Left colon (tissue), 2 donors: ENCODE results near the gene TMSB10. TPM values are rescaled to one million over a fixed set of nuclear protein-coding genes. Genes with fewer than 3 reads are reported as not detected.

Experiments used
- ATAC-seq: fragments of 200-7000 bp; cut with Tn5 transposase; one replicate; pipeline ENCODE4 v1.9.1; 2020; ENCODE audit warnings: mild to moderate bottlenecking, moderate library complexity
- DNase-seq, 2 donors: peaks; one replicate each; pipeline ENCODE4 v3.0.0-alpha.2; 2020
- intact Hi-C, 2 donors: fragments of 100-400 bp; cut with DNase I in 1 of 2; cut with micrococcal nuclease in 1 of 2; formaldehyde crosslinking; loops; one replicate each; pipeline versions ENCODE4 v1.11.2 to v1.14.0; 2022; cut with DNase I, micrococcal nuclease
- total RNA-seq, 2 donors: library from RNA; stranded (reverse); fragmentation: NEBNext Ultra II Directional; extraction: Animal tissue kit (Norgen Biotek cat#: 25700); gene quantifications; one replicate each; pipeline ENCODE4 v1.2.1, GENCODE V29; 2021
- donor health status: DM: no; HTN: no; CAD: no.
- donor health status: DM: yes; HTN: yes; CAD: no.

TMSB10 gene
- total RNA-seq, 2 donors from 2014 or later, result 1,780 to 2,331 TPM

DNA sequence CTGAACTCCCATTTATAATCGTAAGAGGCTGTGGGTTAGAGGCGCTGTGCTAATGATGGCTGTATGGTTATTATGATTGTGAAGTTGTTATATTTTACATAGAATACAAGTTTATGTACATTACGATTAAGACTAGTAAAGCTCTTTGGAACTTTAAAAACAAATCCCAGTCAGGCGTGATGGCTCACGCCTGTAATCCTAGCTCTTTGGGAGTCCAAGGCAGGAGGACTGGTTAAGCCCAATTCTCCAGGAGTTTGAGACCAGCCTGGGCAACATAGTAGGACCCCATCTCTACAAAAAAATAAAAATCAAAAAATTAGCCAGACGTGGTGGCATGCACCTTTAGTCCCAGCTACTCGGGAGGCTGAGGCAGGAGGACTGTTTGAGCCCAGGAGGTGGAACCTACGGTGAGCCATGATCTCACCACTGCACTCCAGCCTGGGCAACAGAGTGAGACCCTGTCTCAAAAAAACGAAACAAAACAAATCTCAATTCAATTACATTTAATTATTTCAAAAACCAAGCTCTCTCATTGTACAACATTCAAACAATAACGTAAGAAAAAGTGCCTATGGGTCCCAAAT lies 41.6 kb downstream of the TMSB10 start:
- no peak for ATAC-seq
- DNase-seq, result no peak
- intact Hi-C loops, result no loop called here

DNA sequence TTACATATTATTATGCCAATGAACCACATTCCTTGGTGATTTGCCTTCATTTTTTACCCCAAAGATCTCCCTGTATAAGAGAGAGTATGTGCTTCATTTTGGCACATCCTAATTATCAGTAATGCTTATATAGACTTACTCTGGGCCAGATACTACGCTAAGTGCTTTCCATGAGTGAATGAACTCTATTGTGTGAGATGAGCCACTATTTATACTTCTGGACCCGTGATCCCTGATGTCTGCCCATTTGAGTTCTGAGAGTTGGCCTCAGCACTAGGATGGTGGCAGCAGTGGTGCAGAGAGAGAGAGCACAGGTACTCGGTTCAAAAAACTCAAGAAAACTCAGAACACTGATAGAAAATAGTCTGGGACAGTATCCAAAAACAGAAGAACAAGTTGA lies 48.1 kb downstream of the TMSB10 start:
- intact Hi-C loops, result no loop called here
- DNase-seq (no peak), ATAC-seq (no peak)

DNA sequence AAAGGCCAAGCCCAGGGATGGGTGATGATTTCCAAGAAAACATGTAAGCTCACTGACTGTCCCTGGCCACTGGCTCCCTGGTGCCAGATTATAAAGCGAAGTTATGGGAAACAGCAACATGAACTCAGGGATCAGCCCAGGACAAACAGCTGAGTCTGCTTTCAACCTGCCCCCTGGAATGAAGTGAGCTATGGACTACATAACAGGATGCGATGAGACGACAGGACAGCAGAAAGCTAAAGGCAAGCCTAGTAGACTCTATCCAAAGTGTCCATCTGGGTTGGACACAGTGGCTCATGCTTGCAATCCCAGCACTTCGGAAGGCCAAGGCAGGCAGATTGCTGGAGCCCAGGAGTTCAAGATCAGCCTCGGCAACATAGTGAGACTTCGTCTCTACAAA lies 48.9 kb downstream of the TMSB10 start:
- ATAC-seq, result no peak
- DNase-seq, result no peak
- intact Hi-C loops, result no loop called here

Other genes starting within 250 kb of the TMSB10 start
- 100 to 1,000 TPM in 1 of 2 donors, 10 to 100 TPM in 1; 89.8 to 101 TPM for gene TRABD2A, start 24.6 kb upstream of the TMSB10 start, total RNA-seq
- 100 to 1,000 TPM in 1 of 2 donors, 10 to 100 TPM in 1; 67.6 to 101 TPM for gene KCMF1, start 65.5 kb downstream of the TMSB10 start, total RNA-seq
- gene TCF7L1, start 227.7 kb downstream of the TMSB10 start, total RNA-seq, result 1 to 10 TPM; 2.0 to 3.9 TPM